ENCODE data around the gene SMAD3.

GRCh38 chr15:67117370-67117769, 52.0 kb downstream of the SMAD3 start:
- TF ChIP-seq POLR2AphosphoS5 (IDR thresholded peaks at IDR 0.05) (no peak), CTCF (IDR thresholded peaks at IDR 0.05) (no peak)
